ENCODE measurements around the gene CIC. TPM values are rescaled to one million over a fixed set of nuclear protein-coding genes. Genes with fewer than 3 reads are reported as not detected.

Gene CIC
- total and polyA plus RNA-seq, 2 of the 13 experiments (the other 11 are each of a cell fraction or from before 2014, with no cell fraction given): 5.9 to 8.0 TPM

DNA sequence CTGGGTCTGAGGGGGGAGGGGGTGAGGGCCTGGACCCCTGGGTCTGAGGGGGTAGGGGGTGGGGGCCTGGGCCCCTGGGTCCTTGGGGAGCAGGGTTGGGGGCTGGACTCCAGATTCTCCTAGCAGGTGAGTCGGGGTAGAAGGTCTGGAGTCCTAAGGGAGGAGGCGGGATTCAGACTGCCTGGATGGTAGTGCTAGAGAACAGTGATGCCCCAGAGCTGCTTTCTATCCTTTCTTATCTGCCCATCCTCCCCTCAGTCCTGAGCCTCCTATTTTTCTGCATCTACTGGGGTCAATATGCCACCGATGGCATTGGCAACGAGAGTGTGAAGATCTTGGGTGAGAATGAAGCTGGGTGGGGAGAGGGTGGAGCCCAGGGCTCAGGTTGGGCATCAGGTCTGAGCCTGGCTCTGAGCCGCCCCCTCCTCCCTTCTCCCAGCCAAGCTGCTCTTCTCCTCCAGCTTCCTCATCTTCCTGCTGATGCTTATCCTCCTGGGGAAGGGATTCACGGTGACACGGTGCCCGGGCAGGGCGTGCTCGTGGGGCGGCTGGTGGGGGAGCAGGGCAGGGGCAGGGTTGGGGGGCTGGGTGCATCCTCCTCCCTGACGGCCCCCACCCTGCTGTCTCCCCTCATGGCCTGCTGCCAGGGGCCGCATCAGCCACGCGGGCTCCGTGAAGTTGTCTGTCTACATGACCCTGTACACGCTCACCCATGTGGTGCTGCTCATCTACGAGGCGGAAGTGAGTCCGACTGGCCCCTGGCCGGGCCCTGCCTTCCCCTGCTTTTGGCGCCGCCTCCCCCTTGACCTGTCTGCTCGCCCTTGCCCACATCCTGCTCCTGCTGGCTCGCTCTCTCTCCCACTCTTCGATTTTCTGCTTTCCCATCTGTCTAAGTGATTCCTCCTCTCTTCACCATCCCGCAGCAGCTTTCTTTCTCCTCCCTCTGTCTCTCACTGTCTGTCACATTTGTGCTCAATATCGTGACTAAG lies 47.5 kb downstream of the CIC start (continued):
- TF ChIP-seq, protein P1, sequence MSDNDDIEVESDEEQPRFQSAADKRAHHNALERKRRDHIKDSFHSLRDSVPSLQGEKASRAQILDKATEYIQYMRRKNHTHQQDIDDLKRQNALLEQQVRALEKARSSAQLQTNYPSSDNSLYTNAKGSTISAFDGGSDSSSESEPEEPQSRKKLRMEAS (IDR thresholded peaks at IDR 0.05): peak; percentile 78
- TF ChIP-seq, protein P2, sequence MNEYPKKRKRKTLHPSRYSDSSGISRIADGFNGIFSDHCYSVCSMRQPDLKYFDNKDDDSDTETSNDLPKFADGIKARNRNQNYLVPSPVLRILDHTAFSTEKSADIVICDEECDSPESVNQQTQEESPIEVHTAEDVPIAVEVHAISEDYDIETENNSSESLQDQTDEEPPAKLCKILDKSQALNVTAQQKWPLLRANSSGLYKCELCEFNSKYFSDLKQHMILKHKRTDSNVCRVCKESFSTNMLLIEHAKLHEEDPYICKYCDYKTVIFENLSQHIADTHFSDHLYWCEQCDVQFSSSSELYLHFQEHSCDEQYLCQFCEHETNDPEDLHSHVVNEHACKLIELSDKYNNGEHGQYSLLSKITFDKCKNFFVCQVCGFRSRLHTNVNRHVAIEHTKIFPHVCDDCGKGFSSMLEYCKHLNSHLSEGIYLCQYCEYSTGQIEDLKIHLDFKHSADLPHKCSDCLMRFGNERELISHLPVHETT (CRISPR knock-in tag; conservative IDR thresholded peaks at IDR 0.05): no peak
- TF ChIP-seq SCMH1 (CRISPR knock-in tag; IDR thresholded peaks at IDR 0.05; ENCODE audit: borderline replicate concordance) (no peak), KLF6 (CRISPR knock-in tag; IDR thresholded peaks at IDR 0.05) (no peak), ZNF101 (CRISPR knock-in tag; IDR thresholded peaks at IDR 0.05; ENCODE audit: borderline replicate concordance, low read depth) (no peak), ZNF703 (CRISPR knock-in tag; IDR thresholded peaks at IDR 0.05; ENCODE audit: borderline replicate concordance) (no peak), HES4 (CRISPR knock-in tag; IDR thresholded peaks at IDR 0.05; ENCODE audit: borderline replicate concordance) (no peak), KAT7 (CRISPR knock-in tag; IDR thresholded peaks at IDR 0.05; ENCODE audit: borderline replicate concordance) (no peak), MYC (CRISPR knock-in tag; IDR thresholded peaks at IDR 0.05; ENCODE audit: borderline replicate concordance) (peak; percentile 77), JARID2 (CRISPR knock-in tag; IDR thresholded peaks at IDR 0.05; ENCODE audit: insufficient replicate concordance) (no peak), KMT2B (CRISPR knock-in tag; IDR thresholded peaks at IDR 0.05) (0 out of 2 replicates have a peak, but pooled peaks have one; percentile 20), U2AF1 (optimal IDR thresholded peaks at IDR 0.05; ENCODE audit: low read depth, low read length) (no peak), HNRNPH1 (optimal IDR thresholded peaks at IDR 0.05; ENCODE audit: low read depth, low read length) (no peak), KLF16 (CRISPR knock-in tag; IDR thresholded peaks at IDR 0.05) (no peak), ZNF546 (CRISPR knock-in tag; conservative IDR thresholded peaks at IDR 0.05) (no peak), SRSF1 (optimal IDR thresholded peaks at IDR 0.05; ENCODE audit: low read depth, low read length) (no peak), KLF11 (CRISPR knock-in tag; IDR thresholded peaks at IDR 0.05) (no peak)
- TF ChIP-seq, protein P3, sequence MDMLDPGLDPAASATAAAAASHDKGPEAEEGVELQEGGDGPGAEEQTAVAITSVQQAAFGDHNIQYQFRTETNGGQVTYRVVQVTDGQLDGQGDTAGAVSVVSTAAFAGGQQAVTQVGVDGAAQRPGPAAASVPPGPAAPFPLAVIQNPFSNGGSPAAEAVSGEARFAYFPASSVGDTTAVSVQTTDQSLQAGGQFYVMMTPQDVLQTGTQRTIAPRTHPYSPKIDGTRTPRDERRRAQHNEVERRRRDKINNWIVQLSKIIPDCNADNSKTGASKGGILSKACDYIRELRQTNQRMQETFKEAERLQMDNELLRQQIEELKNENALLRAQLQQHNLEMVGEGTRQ (IDR thresholded peaks at IDR 0.05; ENCODE audit: low read depth, low read length): no peak
- TF ChIP-seq, protein P3 (CRISPR knock-in tag; IDR thresholded peaks at IDR 0.05; ENCODE audit: borderline replicate concordance): no peak
- TF ChIP-seq, protein P4, sequence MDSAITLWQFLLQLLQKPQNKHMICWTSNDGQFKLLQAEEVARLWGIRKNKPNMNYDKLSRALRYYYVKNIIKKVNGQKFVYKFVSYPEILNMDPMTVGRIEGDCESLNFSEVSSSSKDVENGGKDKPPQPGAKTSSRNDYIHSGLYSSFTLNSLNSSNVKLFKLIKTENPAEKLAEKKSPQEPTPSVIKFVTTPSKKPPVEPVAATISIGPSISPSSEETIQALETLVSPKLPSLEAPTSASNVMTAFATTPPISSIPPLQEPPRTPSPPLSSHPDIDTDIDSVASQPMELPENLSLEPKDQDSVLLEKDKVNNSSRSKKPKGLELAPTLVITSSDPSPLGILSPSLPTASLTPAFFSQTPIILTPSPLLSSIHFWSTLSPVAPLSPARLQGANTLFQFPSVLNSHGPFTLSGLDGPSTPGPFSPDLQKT (CRISPR knock-in tag; IDR thresholded peaks at IDR 0.05; ENCODE audit: borderline replicate concordance): no peak
- TF ChIP-seq, protein P5, sequence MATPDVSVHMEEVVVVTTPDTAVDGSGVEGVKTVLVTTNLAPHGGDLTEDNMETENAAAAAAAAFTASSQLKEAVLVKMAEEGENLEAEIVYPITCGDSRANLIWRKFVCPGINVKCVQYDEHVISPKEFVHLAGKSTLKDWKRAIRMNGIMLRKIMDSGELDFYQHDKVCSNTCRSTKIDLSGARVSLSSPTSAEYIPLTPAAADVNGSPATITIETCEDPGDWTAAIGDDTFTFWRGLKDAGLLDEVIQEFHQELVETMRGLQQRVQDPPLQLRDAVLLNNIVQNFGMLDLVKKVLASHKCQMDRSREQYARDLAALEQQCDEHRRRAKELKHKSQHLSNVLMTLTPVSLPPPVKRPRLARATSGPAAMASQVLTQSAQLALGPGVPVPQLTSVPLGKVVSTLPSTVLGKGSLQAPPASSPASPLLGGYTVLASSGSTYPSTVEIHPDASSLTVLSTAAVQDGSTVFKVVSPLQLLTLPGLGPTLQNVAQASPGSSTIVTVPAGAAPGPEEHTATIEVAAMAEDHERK (CRISPR knock-in tag; IDR thresholded peaks at IDR 0.05; ENCODE audit: low read depth): no peak
- TF ChIP-seq, protein P6, sequence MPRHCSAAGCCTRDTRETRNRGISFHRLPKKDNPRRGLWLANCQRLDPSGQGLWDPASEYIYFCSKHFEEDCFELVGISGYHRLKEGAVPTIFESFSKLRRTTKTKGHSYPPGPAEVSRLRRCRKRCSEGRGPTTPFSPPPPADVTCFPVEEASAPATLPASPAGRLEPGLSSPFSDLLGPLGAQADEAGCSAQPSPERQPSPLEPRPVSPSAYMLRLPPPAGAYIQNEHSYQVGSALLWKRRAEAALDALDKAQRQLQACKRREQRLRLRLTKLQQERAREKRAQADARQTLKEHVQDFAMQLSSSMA (CRISPR knock-in tag; IDR thresholded peaks at IDR 0.05): no peak
